Measurements from ENCODE around the gene CST8. TPM values are rescaled to one million over a fixed set of nuclear protein-coding genes. Genes with fewer than 3 reads are reported as not detected.

CST8 gene
- not detected for polyA plus RNA-seq (2013, experiment 1 of 2)
- not detected for polyA plus RNA-seq (2013, experiment 2 of 2)

- DNase-seq: no peak
- no CpG with 5 or more reads among the region's 5 CpGs for WGBS (ENCODE audit: extremely low coverage, insufficient coverage, low lambda C conversion rate)
- Histone ChIP-seq H3K56ac (ENCODE audit: low read length) (no peak within 1 kb of the TSS), H3K23ac (ENCODE audit: low read length) (no peak within 1 kb of the TSS), H3K4me1 (ENCODE audit: control insufficient read depth, low read depth, low read length) (no peaks in the 10 kb centered on the region), H3K4me3 (ENCODE audit: low read length) (no peak within 1 kb of the TSS), H3K27ac (ENCODE audit: low read depth, low read length) (no peak within 1 kb of the TSS), H4K5ac (ENCODE audit: low read length) (no peak within 1 kb of the TSS), H3K79me2 (ENCODE audit: control insufficient read depth, insufficient read depth, low read length) (no peaks in the 10 kb centered on the region), H3K27me3 (ENCODE audit: insufficient read depth, low read length, poor library complexity) (no peaks in the 10 kb centered on the region), H2AK5ac (ENCODE audit: low read length) (no peak within 1 kb of the TSS), H3K9ac (ENCODE audit: low read length) (no peak within 1 kb of the TSS), H2BK15ac (replicated peaks; ENCODE audit: low read depth) (no peak within 1 kb of the TSS), H3K18ac (ENCODE audit: low read length) (no peak within 1 kb of the TSS), H2BK5ac (ENCODE audit: low read length) (no peak within 1 kb of the TSS), H2BK120ac (ENCODE audit: low read depth, low read length) (no peak within 1 kb of the TSS), H4K8ac (ENCODE audit: low read depth, low read length) (no peak within 1 kb of the TSS), H3K4ac (ENCODE audit: low read depth, low read length) (no peak within 1 kb of the TSS), H3K4me2 (ENCODE audit: low read length) (no peak within 1 kb of the TSS), H3K36me3 (ENCODE audit: control insufficient read depth, insufficient read depth, low read length) (no peaks in the 10 kb centered on the region), H3K79me1 (ENCODE audit: low read length) (no peaks in the 10 kb centered on the region)
Measured at GRCh38 chr20:23490817-23491216, at the start of gene CST8. Gene CST8, plus strand, starts transcription at chr20:23491117. Its CDS starts 551 bp downstream, at chr20:23491668.

GRCh38 chr20:23441850-23442313, 49.0 kb upstream of the CST8 start:
- no peak overlapping the region for H3K4ac ChIP-seq (ENCODE audit: low read depth, low read length)
- no peak overlapping the region for H4K5ac ChIP-seq (ENCODE audit: low read length)
- no peak overlapping the region for H2BK120ac ChIP-seq (ENCODE audit: low read depth, low read length)
- H3K79me2 ChIP-seq (ENCODE audit: control insufficient read depth, insufficient read depth, low read length): no peaks in the 10 kb centered on the region
- no peak overlapping the region for H3K56ac ChIP-seq (ENCODE audit: low read length)
- H3K27ac ChIP-seq (ENCODE audit: low read depth, low read length): no peak overlapping the region
- H3K4me3 ChIP-seq (ENCODE audit: low read length): no peak overlapping the region
- no peak overlapping the region for H3K4me2 ChIP-seq (ENCODE audit: low read length)
- peak; percentile 94 for DNase-seq
- H3K79me1 ChIP-seq (ENCODE audit: low read length): no peaks in the 10 kb centered on the region
- no peak overlapping the region for H3K18ac ChIP-seq (ENCODE audit: low read length)
- H2BK15ac ChIP-seq (replicated peaks; ENCODE audit: low read depth): no peak overlapping the region
- H4K8ac ChIP-seq (ENCODE audit: low read depth, low read length): no peak overlapping the region
- no CpG with 5 or more reads among the region's 8 CpGs for WGBS (ENCODE audit: extremely low coverage, insufficient coverage, low lambda C conversion rate)
- H3K4me1 ChIP-seq (ENCODE audit: control insufficient read depth, low read depth, low read length): no peaks in the 10 kb centered on the region
- no peak overlapping the region for H2BK5ac ChIP-seq (ENCODE audit: low read length)
- H3K36me3 ChIP-seq (ENCODE audit: control insufficient read depth, insufficient read depth, low read length): no peaks in the 10 kb centered on the region
- no peak overlapping the region for H3K23ac ChIP-seq (ENCODE audit: low read length)
- H3K9ac ChIP-seq (ENCODE audit: low read length): no peak overlapping the region
- H3K27me3 ChIP-seq (ENCODE audit: insufficient read depth, low read length, poor library complexity): no peaks in the 10 kb centered on the region
- no peak overlapping the region for H2AK5ac ChIP-seq (ENCODE audit: low read length)

DNA sequence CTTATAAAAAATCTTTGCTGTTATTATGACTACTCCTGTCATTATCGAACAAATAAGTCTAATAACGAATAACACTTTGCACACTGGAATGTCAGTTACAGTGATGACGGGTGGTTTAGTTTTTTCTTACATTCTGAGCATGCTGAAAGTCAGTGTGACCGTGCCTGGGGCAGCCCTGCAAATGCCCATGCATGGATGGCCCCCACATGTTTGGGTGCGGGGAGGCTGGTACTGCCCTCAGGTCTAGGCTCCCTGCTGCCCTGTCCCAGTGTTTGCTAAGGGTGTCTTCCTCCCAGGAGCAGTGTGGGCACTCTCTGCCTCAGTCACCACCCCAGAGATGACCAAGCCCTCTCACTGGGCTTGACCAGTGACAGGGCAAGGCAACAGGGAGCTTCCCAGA, 48.5 kb upstream of the CST8 start:
- no peak overlapping the region for H3K56ac ChIP-seq (ENCODE audit: low read length)

DNA sequence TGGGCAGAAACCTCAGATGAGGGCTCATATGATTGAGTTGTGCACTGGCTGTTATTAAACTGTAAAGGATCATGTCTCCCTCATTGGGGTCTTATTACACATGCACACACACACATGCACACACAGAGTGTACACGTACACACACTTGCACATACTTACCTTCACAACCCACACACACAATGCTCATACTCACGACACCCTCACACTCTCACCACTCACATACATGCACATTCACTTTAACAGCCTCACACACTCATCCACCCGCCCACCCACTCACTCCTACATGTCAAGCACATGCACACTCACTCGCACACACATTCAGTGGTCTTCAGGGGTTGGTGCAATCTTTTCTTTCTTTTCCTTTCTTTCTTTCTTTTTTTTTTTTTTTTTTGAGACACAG, 46.1 kb upstream of the CST8 start:
- H2BK15ac ChIP-seq (replicated peaks; ENCODE audit: low read depth): no peak overlapping the region
- no peak overlapping the region for H3K4me2 ChIP-seq (ENCODE audit: low read length)
- no peak overlapping the region for H4K5ac ChIP-seq (ENCODE audit: low read length)
- H3K4me1 ChIP-seq (ENCODE audit: control insufficient read depth, low read depth, low read length): no peaks in the 10 kb centered on the region
- no peaks in the 10 kb centered on the region for H3K79me2 ChIP-seq (ENCODE audit: control insufficient read depth, insufficient read depth, low read length)
- H3K27ac ChIP-seq (ENCODE audit: low read depth, low read length): no peak overlapping the region
- H4K8ac ChIP-seq (ENCODE audit: low read depth, low read length): no peak overlapping the region
- H3K9ac ChIP-seq (ENCODE audit: low read length): no peak overlapping the region
- H3K4ac ChIP-seq (ENCODE audit: low read depth, low read length): no peak overlapping the region
- H3K4me3 ChIP-seq (ENCODE audit: low read length): no peak overlapping the region
- H2BK120ac ChIP-seq (ENCODE audit: low read depth, low read length): no peak overlapping the region
- H3K18ac ChIP-seq (ENCODE audit: low read length): no peak overlapping the region
- H3K56ac ChIP-seq (ENCODE audit: low read length): no peak overlapping the region
- no peaks in the 10 kb centered on the region for H3K27me3 ChIP-seq (ENCODE audit: insufficient read depth, low read length, poor library complexity)
- no peak for DNase-seq
- H3K23ac ChIP-seq (ENCODE audit: low read length): no peak overlapping the region
- H3K79me1 ChIP-seq (ENCODE audit: low read length): no peaks in the 10 kb centered on the region
- 100% methylated on average over 1 of the region's 4 CpGs for WGBS (ENCODE audit: extremely low coverage, insufficient coverage, low lambda C conversion rate)
- no peaks in the 10 kb centered on the region for H3K36me3 ChIP-seq (ENCODE audit: control insufficient read depth, insufficient read depth, low read length)
- H2AK5ac ChIP-seq (ENCODE audit: low read length): no peak overlapping the region
- H2BK5ac ChIP-seq (ENCODE audit: low read length): no peak overlapping the region

More for the DNA sequence above, 48.5 kb upstream of the CST8 start:
- H3K79me2 ChIP-seq (ENCODE audit: control insufficient read depth, insufficient read depth, low read length): no peaks in the 10 kb centered on the region
- no peaks in the 10 kb centered on the region for H3K4me1 ChIP-seq (ENCODE audit: control insufficient read depth, low read depth, low read length)
- H3K36me3 ChIP-seq (ENCODE audit: control insufficient read depth, insufficient read depth, low read length): no peaks in the 10 kb centered on the region
- no peak overlapping the region for H2BK15ac ChIP-seq (replicated peaks; ENCODE audit: low read depth)
- no peak overlapping the region for H3K9ac ChIP-seq (ENCODE audit: low read length)
- H3K27me3 ChIP-seq (ENCODE audit: insufficient read depth, low read length, poor library complexity): no peaks in the 10 kb centered on the region
- no peaks in the 10 kb centered on the region for H3K79me1 ChIP-seq (ENCODE audit: low read length)
- H2BK120ac ChIP-seq (ENCODE audit: low read depth, low read length): no peak overlapping the region
- H4K5ac ChIP-seq (ENCODE audit: low read length): no peak overlapping the region
- no peak overlapping the region for H3K23ac ChIP-seq (ENCODE audit: low read length)
- DNase-seq: no peak
- no peak overlapping the region for H3K4me2 ChIP-seq (ENCODE audit: low read length)
- H3K18ac ChIP-seq (ENCODE audit: low read length): no peak overlapping the region
- no CpG with 5 or more reads among the region's 5 CpGs for WGBS (ENCODE audit: extremely low coverage, insufficient coverage, low lambda C conversion rate)
- no peak overlapping the region for H3K4me3 ChIP-seq (ENCODE audit: low read length)
- H2BK5ac ChIP-seq (ENCODE audit: low read length): no peak overlapping the region
- H3K27ac ChIP-seq (ENCODE audit: low read depth, low read length): no peak overlapping the region
- H2AK5ac ChIP-seq (ENCODE audit: low read length): no peak overlapping the region
- no peak overlapping the region for H3K4ac ChIP-seq (ENCODE audit: low read depth, low read length)
- no peak overlapping the region for H4K8ac ChIP-seq (ENCODE audit: low read depth, low read length)

DNA sequence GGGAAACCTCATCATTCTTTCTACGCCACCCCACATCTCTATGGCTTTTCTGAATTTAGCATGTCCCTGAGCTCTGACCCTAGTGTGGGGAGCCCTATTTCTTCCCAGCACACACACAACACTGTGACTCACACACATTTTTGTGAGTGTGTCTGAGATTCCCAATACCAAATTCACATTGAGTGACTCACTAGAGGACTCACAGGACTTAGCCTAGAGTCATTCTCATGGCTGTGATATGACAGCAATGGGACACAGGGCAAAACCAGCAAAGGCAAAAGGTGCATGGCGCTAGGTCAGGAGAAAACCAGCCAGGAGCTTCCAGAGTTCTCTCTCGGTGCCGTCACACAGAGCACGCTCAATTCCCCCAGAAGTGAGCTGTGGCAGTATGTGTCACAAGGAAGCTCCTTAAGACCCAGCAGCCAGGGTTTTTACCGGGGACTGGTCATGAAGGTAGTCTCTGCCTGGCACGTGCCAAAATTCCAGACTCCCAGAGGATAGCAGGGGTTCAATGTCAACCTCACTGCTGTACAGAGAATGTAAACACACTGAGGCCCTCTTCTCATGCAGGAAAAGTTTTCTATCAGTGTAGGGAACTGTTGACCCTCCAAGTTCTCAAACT, 45.2 kb upstream of the CST8 start:
- no peak overlapping the region for H2BK5ac ChIP-seq (ENCODE audit: low read length)
- no peak overlapping the region for H3K9ac ChIP-seq (ENCODE audit: low read length)
- WGBS (ENCODE audit: extremely low coverage, insufficient coverage, low lambda C conversion rate): no CpG with 5 or more reads among the region's 7 CpGs
- no peak overlapping the region for H4K5ac ChIP-seq (ENCODE audit: low read length)
- no peak overlapping the region for H3K4me2 ChIP-seq (ENCODE audit: low read length)
- no peak overlapping the region for H3K18ac ChIP-seq (ENCODE audit: low read length)
- H3K23ac ChIP-seq (ENCODE audit: low read length): no peak overlapping the region
- H3K79me2 ChIP-seq (ENCODE audit: control insufficient read depth, insufficient read depth, low read length): no peaks in the 10 kb centered on the region
- no peaks in the 10 kb centered on the region for H3K36me3 ChIP-seq (ENCODE audit: control insufficient read depth, insufficient read depth, low read length)
- no peaks in the 10 kb centered on the region for H3K27me3 ChIP-seq (ENCODE audit: insufficient read depth, low read length, poor library complexity)
- no peak overlapping the region for H3K56ac ChIP-seq (ENCODE audit: low read length)
- H2BK120ac ChIP-seq (ENCODE audit: low read depth, low read length): no peak overlapping the region
- no peak overlapping the region for H4K8ac ChIP-seq (ENCODE audit: low read depth, low read length)
- no peaks in the 10 kb centered on the region for H3K4me1 ChIP-seq (ENCODE audit: control insufficient read depth, low read depth, low read length)
- peak; percentile 47 for DNase-seq
- H2BK15ac ChIP-seq (replicated peaks; ENCODE audit: low read depth): no peak overlapping the region
- H3K4me3 ChIP-seq (ENCODE audit: low read length): no peak overlapping the region
- no peak overlapping the region for H3K4ac ChIP-seq (ENCODE audit: low read depth, low read length)
- H3K79me1 ChIP-seq (ENCODE audit: low read length): no peaks in the 10 kb centered on the region
- H2AK5ac ChIP-seq (ENCODE audit: low read length): no peak overlapping the region
- no peak overlapping the region for H3K27ac ChIP-seq (ENCODE audit: low read depth, low read length)

DNA sequence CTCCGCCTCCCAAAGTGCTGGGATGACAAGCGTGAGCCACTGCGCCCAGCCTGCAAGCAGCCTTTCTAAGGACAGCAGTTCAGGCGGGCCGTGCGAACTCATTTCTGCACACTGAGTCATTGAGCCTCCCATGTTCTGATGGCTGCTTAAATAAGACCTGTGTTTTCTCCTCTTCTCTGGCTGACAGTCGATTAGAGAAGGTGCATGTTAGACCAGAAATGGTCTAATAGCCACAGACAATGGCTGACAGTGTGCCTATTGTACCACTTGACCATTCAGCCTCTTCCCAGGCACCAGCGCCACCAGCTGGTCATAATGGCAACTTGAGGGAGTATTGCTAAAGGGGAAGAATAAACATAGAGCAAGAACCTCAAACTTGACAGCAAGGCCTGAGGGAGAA, 44.4 kb upstream of the CST8 start:
- H3K56ac ChIP-seq (ENCODE audit: low read length): no peak overlapping the region
- no peaks in the 10 kb centered on the region for H3K27me3 ChIP-seq (ENCODE audit: insufficient read depth, low read length, poor library complexity)
- no peak overlapping the region for H2BK120ac ChIP-seq (ENCODE audit: low read depth, low read length)
- no peaks in the 10 kb centered on the region for H3K79me1 ChIP-seq (ENCODE audit: low read length)
- no peak overlapping the region for H3K18ac ChIP-seq (ENCODE audit: low read length)
- no peak overlapping the region for H2AK5ac ChIP-seq (ENCODE audit: low read length)
- peak; percentile 73 for DNase-seq
- no peaks in the 10 kb centered on the region for H3K36me3 ChIP-seq (ENCODE audit: control insufficient read depth, insufficient read depth, low read length)
- no peak overlapping the region for H3K4me2 ChIP-seq (ENCODE audit: low read length)
- H4K8ac ChIP-seq (ENCODE audit: low read depth, low read length): no peak overlapping the region
- no peak overlapping the region for H3K4ac ChIP-seq (ENCODE audit: low read depth, low read length)
- WGBS (ENCODE audit: extremely low coverage, insufficient coverage, low lambda C conversion rate): no CpG with 5 or more reads among the region's 8 CpGs
- H3K23ac ChIP-seq (ENCODE audit: low read length): no peak overlapping the region
- H3K79me2 ChIP-seq (ENCODE audit: control insufficient read depth, insufficient read depth, low read length): no peaks in the 10 kb centered on the region
- H3K9ac ChIP-seq (ENCODE audit: low read length): no peak overlapping the region
- H3K4me3 ChIP-seq (ENCODE audit: low read length): no peak overlapping the region
- H3K27ac ChIP-seq (ENCODE audit: low read depth, low read length): no peak overlapping the region
- H2BK15ac ChIP-seq (replicated peaks; ENCODE audit: low read depth): no peak overlapping the region
- H3K4me1 ChIP-seq (ENCODE audit: control insufficient read depth, low read depth, low read length): no peaks in the 10 kb centered on the region
- no peak overlapping the region for H2BK5ac ChIP-seq (ENCODE audit: low read length)
- H4K5ac ChIP-seq (ENCODE audit: low read length): no peak overlapping the region
